GM19099 (cell line): ENCODE measurements around the gene PRKCB.

ENCODE experiments used
- POLR2A ChIP-seq: IDR thresholded peaks from 3 replicates; pipeline ENCODE4 v1.6.1; 2011; ENCODE audit warnings: low read depth; ENCODE audit not compliant: insufficient read length; ENCODE audit errors: extremely low read depth

Gene PRKCB

DNA sequence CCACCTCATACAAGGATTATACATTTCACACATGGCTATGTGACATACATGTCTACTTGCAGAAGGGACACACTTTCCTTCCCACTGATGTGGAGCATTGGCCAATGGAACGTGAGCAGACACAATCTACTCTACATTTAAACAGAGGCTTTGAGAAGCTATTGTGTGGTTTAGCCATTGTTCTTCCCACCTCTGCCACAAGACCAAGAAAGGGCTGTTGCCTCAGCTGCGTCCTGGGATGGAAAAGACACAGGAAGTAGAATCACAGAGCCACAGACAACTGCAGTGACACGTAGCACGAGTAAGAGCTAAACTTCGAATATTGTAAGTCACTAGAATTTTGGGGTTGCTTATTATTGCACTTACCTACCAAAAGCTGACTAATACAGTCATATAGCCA is 33.3 kb downstream of the PRKCB start:
- TF ChIP-seq POLR2A: no peak

DNA sequence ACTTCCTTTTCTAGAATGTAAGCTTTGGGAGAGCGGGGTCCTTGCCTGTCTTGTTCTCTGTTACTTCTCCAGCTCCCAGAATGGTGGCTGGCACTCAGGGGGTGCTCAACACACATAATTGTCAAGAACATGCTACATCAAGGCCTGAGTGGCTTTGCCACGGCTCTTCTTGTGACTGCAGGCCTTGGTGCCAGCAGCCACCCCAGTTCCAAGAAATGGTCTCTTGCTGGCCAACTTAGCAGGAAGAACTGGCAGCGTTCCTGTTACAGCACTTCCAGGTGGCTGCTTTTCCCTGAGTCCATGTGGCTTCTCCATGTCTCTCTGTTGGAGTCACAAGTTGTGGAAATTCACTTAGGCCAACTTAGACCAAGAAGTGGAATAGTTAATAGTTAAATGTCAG is 36.1 kb downstream of the PRKCB start:
- no peak for TF ChIP-seq POLR2A

DNA sequence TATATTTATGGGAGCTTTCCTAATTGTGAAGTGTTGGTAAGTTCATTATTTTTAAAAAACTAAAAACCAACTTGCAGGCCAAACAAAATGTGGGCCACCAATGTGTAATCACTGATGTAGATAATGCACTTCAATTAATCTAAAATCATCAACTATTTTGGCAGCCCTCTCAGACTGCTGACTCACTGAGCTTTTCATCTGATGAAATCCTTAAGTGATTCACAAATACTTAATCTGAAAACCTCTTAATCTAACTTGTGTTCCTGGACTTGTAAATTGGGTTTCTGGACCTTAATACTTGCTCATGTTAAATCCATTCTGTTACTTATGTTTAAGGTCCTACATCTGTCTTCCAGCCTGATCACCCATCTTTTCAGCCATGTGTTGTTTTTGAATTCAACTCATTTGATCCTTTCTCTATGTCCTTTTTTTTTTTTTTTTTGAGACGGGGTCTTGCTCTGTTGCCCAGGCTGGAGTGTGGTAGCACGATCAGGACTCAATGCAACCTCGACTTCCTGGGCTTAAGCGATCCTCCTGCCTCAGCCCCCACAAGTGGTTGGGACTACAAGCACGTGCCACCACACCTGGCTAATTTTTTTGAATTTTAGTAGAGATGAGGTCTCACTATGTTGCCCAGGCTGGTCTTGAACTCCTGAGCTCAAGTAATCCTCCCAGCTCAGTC is 39.0 kb downstream of the PRKCB start:
- no peak for TF ChIP-seq POLR2A

DNA sequence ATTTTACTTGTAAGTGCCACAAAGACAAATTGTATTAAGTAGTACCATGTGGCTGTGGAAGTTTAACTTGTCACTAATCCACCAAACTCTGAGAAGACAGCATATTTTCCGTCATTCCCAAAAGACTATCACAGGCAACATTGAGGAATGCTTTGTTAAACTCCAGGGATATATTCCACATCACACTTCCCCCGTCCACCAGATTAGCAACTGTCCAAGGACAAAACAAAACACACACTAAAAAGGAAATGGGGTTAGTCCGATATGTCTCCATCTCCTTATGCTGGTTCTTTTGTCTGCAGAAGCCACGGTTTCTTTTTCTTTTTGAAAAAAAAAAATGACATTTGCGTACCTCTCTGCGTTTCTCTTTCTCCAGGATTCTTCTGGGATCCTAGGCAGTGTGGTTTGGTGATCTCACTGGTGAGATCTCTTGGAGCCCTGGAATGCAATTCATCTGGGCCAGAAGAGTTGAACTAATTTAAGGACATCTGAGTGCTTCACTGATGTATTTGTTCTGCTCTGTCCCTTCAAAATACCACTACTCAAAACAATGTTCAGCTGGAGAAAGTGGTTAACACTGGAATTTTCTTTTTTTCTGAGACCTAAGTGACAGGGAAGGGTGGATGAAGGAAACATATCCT is 40.6 kb downstream of the PRKCB start:
- TF ChIP-seq POLR2A: no peak

DNA sequence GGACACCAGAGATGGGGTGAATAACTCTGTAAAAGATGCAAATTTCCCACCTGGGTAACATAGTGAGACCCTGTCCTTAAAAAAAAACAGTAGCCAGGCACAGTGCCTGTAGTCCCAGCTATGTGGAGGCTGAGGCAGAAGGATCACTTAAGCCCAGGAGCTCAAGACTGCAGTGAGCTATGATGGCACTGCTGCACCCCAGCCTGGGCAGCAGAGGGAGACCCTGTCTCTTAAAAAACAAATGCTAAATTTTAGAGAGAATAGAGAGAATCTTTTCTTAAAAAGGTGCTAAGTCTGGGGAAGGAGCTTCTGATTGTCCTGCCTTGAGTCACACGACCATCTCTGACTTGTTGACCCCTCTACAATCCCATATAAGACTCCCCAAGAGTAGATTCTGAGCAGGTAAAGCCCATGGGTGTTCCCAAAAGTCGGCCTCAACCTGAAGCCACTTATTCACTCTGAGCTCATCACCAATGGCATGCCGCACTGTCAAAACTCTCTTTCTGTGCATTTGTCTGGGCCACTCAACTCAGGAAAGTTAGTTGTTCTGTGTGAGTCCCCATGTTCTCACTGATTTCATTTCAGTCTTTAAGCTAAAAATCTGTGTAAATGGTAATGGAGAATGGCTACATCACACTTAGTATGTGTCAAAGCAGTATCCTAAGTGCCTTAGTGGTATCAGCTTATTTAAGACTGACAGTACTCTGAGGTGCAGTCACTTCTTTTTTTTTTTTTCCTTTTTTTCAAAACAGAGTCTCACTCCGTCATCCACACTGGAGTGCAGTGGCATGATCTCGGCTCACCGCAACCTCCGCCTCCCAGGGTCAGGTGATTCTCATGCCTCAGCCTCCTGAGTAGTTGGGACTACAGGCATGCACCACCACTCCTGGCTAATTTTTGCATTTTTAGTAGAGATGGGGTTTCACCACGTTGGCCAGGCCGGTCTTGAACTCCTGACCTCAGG is 41.6 kb downstream of the PRKCB start:
- no peak for TF ChIP-seq POLR2A

DNA sequence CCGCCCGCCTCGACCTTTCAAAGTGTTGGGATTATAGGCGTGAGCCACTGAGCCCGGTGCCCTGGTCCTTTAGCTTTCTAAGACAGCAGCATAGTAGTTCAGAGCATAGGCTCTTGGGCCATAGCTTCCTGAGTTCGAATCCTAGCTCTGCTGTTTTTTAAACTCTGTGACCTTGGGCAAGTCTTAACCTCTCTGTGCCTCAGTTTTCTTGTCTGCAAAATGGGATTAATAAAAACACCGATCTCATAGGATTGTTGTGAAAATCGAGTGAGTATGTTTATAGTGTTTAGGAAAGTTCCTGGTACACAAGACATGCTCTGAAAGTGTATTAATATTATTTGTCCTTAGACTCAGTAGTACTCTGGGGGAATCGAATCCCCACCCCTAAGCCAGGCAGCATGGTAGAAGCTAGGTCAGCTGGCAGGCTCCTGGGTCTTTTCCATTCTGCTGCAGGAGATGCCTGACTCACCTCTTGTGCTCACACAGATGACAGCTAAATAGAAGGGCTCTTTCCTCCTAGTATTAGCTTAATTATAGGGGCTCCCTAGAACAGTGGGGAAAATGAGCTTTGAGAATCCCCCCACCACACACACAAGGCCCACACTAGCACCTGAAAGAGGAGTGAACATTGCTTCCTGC is 44.1 kb downstream of the PRKCB start:
- no peak for TF ChIP-seq POLR2A

DNA sequence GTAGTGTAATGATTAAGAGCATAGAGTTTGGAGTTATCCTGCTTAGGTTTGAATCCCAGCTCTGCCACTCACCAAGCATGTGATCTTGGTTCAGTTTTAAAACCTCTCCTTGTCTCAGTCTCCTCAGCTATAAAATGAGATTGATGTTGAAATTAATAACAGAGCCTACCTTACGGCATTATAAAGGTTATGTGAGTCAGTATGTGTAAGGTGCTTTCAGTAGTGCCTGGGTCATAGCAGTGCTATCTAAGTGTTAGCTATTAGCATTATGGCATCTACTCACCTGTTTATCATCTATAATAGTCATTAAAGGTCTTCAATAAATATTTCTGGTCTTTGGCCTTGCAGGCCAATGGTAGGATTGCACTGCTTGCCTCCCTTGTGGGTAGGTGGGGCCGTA is 53.4 kb downstream of the PRKCB start:
- TF ChIP-seq POLR2A: no peak

DNA sequence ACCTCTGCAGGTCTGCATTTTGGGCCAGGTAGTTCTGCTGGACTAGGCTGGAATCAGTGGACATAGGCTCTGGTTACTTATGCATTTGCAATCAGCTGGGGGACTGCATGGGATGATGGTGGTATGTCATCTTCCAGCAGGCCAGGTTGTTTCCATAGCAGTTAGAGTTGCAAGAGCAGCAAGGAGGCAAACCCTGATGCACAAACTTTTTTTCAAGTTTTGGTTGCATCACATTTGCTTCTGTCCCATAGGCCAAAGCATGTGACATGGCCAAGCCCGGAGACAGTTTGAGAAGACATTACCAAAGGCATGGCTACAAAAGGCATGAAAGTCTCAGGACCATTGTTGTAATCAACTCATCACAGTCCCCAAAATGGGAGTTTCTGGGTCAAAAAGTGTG is 58.2 kb downstream of the PRKCB start:
- TF ChIP-seq POLR2A: no peak

DNA sequence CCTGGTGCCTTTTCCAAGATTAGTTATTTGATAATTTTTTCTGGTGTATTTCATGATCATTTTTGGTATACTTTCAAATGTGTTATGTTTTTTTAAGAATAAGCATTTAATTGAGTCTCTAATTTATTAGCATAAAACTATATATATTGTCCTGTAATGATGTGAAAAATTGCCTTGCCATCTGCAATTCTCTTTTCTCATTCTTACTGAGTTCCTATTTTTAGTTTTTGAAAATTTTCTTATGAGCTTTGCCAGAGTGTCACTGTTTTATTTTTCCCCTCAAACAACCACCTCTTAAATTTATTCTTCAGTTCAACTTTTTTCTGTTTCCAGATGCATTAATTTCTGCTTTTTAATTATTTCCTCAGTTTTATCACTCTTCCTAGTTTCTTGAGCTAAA is 59.3 kb downstream of the PRKCB start:
- TF ChIP-seq POLR2A: no peak

DNA sequence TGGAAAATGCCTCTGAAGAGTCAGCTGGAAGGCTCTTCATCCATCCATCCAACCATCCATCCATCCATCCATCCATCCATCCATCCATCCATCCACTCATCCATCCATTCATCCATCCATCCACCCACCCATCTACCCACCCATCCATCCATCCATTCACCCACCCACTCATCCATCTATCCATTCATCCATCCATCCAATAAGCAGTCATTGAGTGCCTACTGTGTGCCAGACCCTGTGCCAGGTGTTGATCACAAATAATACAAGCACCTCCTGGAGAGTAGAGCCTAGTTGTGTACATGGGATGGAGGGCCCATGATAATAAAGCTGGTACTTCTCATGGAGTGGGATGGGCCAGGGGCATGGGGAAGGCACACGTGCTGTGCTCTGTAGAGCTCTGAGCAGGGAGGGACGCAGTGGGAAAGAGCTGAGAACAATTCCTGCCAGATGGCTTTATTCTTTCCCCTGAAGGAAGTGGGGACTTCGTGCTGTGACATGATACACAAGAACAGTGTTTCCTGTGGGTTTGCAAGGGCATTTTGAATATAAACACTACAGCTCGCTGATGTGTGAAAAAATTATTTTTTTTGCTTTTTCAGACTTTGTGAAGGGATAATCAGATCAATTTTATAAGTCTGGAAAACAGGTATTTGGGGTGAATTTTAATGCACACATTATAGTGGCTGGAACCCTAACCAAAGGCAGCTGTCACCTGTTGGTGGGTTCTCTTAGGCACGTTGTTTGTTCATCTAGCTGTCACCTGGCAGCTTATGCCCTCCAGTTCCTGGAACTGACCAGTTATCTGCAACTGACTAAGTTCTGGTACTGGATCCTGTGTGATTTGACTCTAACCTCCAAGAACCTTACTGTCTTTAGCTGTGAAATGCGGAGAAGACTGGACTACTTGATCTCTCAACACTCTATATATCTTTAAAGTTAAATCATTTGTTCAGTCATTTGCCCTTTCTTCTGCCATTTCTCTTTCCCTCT is 61.3 kb downstream of the PRKCB start:
- TF ChIP-seq POLR2A: no peak

DNA sequence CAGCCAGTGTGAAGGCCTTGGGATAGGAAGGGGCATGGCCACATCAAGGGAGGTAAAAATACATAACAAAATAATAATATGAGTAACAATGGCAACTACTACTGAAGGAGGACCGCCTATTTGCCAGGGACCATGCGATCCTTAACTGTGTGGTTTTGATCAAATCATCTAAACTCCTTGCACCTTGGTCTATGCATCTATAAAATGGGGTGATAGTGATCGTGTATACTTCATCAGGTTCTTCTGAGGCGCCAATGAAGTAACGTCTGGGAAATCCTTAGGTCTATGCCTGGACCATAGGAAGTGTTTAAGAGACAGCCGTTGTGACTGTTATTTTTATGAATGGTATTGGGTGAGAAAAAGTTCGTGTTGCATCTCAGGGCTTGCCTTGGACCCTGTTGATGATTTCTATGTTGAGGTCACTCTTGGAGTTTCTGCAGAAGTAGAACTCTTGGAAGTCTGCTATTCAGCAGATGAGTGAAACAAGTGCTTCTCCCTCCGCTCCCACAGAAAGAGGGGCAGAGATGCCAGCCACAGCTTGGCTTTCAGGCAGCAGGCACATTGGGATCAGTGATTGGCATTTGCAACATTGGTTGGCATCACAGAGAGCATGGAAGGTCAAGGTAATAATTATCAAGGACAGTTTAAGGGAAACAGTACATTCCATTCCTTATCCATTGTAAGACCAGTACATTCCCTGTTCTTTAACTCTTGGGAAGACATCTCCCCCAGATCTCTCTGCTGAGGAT is 63.1 kb downstream of the PRKCB start:
- no peak for TF ChIP-seq POLR2A

DNA sequence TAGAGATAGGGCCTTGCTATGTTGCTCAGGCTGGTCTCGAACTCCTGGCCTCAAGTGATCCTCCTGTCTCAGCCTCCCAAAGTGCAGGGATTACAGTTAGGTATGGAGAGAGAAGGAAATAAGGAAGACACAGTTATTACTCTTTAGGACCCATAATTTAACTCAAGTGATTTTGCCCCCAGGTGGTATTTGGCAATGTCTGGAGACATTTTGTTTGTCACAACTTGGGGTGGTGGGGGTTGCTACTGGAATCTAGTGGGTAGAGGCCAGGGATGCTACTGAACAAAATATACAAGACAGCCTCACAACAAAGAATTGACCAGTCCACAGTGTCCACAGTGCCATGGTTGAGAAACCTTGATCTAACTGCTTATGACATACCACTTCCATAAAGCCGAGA is 64.1 kb downstream of the PRKCB start:
- no peak for TF ChIP-seq POLR2A

DNA sequence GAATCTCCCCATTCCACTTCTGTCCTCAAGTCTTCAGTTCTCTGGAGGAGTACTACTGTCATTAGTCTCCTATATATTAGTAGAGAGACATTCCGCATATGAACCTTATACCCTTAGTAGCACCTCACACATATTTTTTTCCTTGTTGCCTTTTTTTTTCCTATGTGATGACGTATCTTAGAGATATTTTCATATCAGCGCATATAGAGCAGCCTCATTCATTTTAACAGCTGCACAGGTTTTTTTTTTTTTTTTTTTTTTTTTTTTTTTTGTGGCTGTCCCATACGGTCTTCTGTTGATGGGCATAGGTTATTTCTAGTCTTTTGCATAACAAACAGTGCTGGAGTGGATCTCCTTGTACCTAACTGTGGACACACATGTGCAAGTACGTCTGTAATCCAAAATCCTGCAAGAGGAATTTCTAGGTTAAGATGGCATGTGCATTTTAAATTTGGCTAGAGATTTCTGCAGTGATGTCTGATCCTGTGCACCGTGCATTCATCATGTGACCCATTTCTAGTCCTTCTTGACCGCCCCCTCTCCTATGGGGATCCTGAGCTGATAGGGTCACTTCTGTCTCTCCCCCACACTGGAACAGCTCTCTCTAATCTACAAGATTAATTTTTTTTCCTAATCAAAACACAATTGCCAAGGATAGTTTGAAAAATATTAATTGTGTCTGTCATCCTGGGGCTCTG is 64.8 kb downstream of the PRKCB start:
- no peak for TF ChIP-seq POLR2A
